Tibial nerve (tissue), 4 donors: ENCODE data around the gene GRIFIN. TPM values are rescaled to one million over a fixed set of nuclear protein-coding genes. Genes with fewer than 3 reads are reported as not detected.

Experiments
- DNase-seq, 2 donors: peaks; one replicate each; pipeline ENCODE4 v3.0.0-alpha.2; 2019; ENCODE audit warnings: low spot score in 2 of 2
- H3K27ac ChIP-seq, 4 donors: fragments of 200-600 bp; sonication (generic) in 3 of 4; one replicate each; pipeline ENCODE4 v1.5.1; 2017 to 2019; ENCODE audit warnings: mild to moderate bottlenecking in 1 of 4
- H3K27me3 ChIP-seq, 2 donors: fragments of 200-600 bp; sonication (generic) in 1 of 2; one replicate each; pipeline versions ENCODE4 v1.5.1 to v1.6.0; 2017 to 2019
- H3K36me3 ChIP-seq, 3 donors: fragments of 200-600 bp; sonication (generic); one replicate each; pipeline ENCODE4 v1.5.1; 2018 to 2019
- H3K4me1 ChIP-seq, 4 donors: fragments of 200-600 bp; sonication (generic) in 3 of 4; one replicate each; pipeline ENCODE4 v1.5.1; 2017 to 2019
- H3K4me3 ChIP-seq, 4 donors: fragments of 200-600 bp; sonication (generic) in 3 of 4; one replicate each; pipeline ENCODE4 v1.5.1; 2017 to 2019; ENCODE audit warnings: mild to moderate bottlenecking in 1 of 4, moderate library complexity in 1 of 4
- H3K9me3 ChIP-seq, 4 donors: fragments of 200-600 bp; sonication (generic) in 3 of 4; one replicate each; pipeline ENCODE4 v1.5.1; 2017 to 2019
- EP300 ChIP-seq, 2 donors: sonication (generic); formaldehyde crosslinking; IDR thresholded peaks; one replicate each; pipeline ENCODE4 v1.6.1; 2017; ENCODE audit warnings: antibody characterized with exemption in 2 of 2, mild to moderate bottlenecking in 1 of 2
- POLR2A ChIP-seq, 2 donors: fragments of 450-650 bp; IDR thresholded peaks; one replicate each; pipeline ENCODE4 v1.6.1; 2017; ENCODE audit warnings: antibody characterized with exemption in 2 of 2, mild to moderate bottlenecking in 2 of 2, moderate library complexity in 2 of 2
- WGBS, 2 donors: methylation state at CpG; one replicate each; pipeline ENCODE4 v1.1.5; 2018; 5-methylcytosine and 5-hydroxymethylcytosine counted together
- total RNA-seq, 4 donors: library from RNA; depleted of rRNA; stranded (reverse); fragments of >200 nt; gene quantifications; one replicate each; pipeline ENCODE4 v1.1.0, GENCODE V29; 2016
- TF ChIP-seq, protein P1 (sequence below), 5 experiments: fragments of 200-600 bp in 3 of 5; fragments of 450-650 bp in 2 of 5; sonication (generic) in 3 of 5; IDR thresholded peaks; one replicate each; pipeline ENCODE4 v1.5.1; 2016 to 2019; ENCODE audit warnings: antibody characterized with exemption in 5 of 5, mild to moderate bottlenecking in 3 of 5, moderate library complexity in 2 of 5

The GRIFIN gene
- total RNA-seq, 4 donors from 2014 or later, result not detected

- TF ChIP-seq POLR2A (IDR thresholded peaks at IDR 0.05), result no peak
- no peak for TF ChIP-seq EP300 (IDR thresholded peaks at IDR 0.05)
- TF ChIP-seq, protein P1, sequence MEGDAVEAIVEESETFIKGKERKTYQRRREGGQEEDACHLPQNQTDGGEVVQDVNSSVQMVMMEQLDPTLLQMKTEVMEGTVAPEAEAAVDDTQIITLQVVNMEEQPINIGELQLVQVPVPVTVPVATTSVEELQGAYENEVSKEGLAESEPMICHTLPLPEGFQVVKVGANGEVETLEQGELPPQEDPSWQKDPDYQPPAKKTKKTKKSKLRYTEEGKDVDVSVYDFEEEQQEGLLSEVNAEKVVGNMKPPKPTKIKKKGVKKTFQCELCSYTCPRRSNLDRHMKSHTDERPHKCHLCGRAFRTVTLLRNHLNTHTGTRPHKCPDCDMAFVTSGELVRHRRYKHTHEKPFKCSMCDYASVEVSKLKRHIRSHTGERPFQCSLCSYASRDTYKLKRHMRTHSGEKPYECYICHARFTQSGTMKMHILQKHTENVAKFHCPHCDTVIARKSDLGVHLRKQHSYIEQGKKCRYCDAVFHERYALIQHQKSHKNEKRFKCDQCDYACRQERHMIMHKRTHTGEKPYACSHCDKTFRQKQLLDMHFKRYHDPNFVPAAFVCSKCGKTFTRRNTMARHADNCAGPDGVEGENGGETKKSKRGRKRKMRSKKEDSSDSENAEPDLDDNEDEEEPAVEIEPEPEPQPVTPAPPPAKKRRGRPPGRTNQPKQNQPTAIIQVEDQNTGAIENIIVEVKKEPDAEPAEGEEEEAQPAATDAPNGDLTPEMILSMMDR (IDR thresholded peaks at IDR 0.05), result no peak
- Histone ChIP-seq H3K9me3 (no peaks in the 10 kb centered on the region), H3K27ac (peak overlapping the region in 2 of 4 donors; percentile 28 to 62), H3K4me1 (peaks cover 0 to 40% (median 4%) of the 10 kb centered on the region in 4 donors), H3K36me3 (peaks cover 0 to 68% (median 8%) of the 10 kb centered on the region in 3 donors), H3K27me3 (no peaks in the 10 kb centered on the region), H3K4me3 (no peak overlapping the region)
- 77 to 79% methylated on average over 3 to 7 of the region's 7 CpGs for WGBS, 2 donors
- DNase-seq, result no peak
Measured at GRCh38 chr7:2438186-2438585, 38.0 kb downstream of the GRIFIN start.

GRCh38 chr7:2437537-2438148 lies 38.6 kb downstream of the GRIFIN start:
- 67 to 69% methylated on average over 14 to 15 of the region's 16 CpGs for WGBS, 2 donors
- Histone ChIP-seq H3K4me3 (no peak overlapping the region), H3K4me1 (peaks cover 0 to 40% (median 4%) of the 10 kb centered on the region in 4 donors), H3K27ac (peak overlapping the region in 2 of 4 donors; percentile 28 to 62), H3K27me3 (no peaks in the 10 kb centered on the region), H3K9me3 (no peaks in the 10 kb centered on the region), H3K36me3 (peaks cover 0 to 70% (median 8%) of the 10 kb centered on the region in 3 donors)
- DNase-seq, result no peak
- TF ChIP-seq EP300 (IDR thresholded peaks at IDR 0.05) (no peak), POLR2A (IDR thresholded peaks at IDR 0.05) (no peak)
- TF ChIP-seq, protein P1 (IDR thresholded peaks at IDR 0.05), result no peak

DNA sequence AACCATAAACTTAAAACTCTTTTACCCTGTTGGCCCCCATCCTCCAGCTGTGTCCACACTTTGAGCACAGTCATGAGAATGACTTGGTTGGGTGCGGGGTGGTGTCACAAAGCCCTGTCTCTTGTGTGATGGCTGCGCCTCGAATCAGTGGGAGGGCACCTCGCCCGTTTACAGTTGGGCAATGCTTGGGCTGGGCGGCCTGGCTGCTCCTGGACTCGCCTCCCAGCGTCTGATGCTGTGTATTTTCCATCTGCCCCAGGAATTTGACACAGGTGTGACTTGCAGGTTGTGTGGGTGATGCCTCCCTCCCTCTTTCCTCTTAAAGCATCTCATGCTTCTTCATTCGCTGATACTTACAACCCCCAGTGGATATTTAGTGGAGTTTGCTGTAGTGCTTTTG lies 39.1 kb downstream of the GRIFIN start:
- peak overlapping the region in 1 of 4 donors; percentile 28 for H3K27ac ChIP-seq
- H3K4me3 ChIP-seq, result no peak overlapping the region
- H3K9me3 ChIP-seq, result no peaks in the 10 kb centered on the region
- TF ChIP-seq, protein P1 (IDR thresholded peaks at IDR 0.05), result no peak
- peaks cover 0 to 70% (median 8%) of the 10 kb centered on the region in 3 donors for H3K36me3 ChIP-seq
- H3K4me1 ChIP-seq, result peaks cover 0 to 40% (median 4%) of the 10 kb centered on the region in 4 donors
- H3K27me3 ChIP-seq, result no peaks in the 10 kb centered on the region
- WGBS, 2 donors, result 71 to 85% methylated on average over 9 of the region's 9 CpGs
- no peak for DNase-seq

DNA sequence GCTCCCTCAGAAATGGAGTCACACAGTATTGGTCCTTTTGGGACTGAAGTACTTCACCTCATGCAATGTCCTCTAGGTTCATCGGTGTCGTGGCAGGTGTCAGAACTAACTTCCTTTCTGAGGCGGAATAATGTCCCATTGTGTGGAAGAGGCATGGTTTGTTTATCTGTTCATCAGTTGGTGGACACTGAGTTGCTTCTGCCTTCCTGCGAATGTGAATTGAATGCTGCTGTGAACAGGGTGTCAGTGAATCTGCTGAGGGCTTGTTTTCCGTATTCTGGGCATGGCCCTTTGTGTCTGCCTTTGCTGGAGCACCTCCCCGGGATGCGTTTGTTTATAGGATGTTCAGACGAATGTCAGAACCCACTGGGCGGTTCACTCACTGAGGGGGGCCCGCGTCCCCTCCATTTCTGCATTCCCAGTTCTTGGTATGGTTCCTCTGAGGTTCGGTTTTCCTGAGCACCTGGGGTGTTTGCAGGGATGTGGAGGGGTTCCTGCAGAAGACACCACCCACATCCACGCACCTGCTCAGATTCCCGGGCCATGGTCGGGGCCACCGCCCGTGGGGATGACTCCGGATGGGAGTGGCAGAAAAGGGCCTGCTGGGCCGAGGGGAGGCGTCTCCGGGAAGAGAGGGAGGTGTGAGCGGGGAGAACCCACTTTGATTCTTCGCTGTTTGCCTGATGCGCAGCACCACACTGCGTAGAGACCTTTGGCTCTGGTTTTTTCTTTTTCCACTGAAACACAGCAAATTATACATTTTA lies 39.7 kb downstream of the GRIFIN start:
- H3K36me3 ChIP-seq, result peaks cover 0 to 68% (median 8%) of the 10 kb centered on the region in 3 donors
- H3K4me1 ChIP-seq, result peaks cover 0 to 40% (median 4%) of the 10 kb centered on the region in 4 donors
- TF ChIP-seq EP300 (IDR thresholded peaks at IDR 0.05), result no peak
- TF ChIP-seq, protein P1 (IDR thresholded peaks at IDR 0.05), result no peak
- no peak for TF ChIP-seq POLR2A (IDR thresholded peaks at IDR 0.05)
- H3K4me3 ChIP-seq, result no peak overlapping the region
- no peak for DNase-seq
- peak overlapping the region in 1 of 4 donors; percentile 28 for H3K27ac ChIP-seq
- 76 to 79% methylated on average over 25 of the region's 25 CpGs for WGBS, 2 donors
- H3K27me3 ChIP-seq, result no peaks in the 10 kb centered on the region
- peaks cover 0 to 1% (median 0%) of the 10 kb centered on the region in 4 donors for H3K9me3 ChIP-seq

- Histone ChIP-seq H3K27me3 (no peaks in the 10 kb centered on the region), H3K9me3 (peaks cover 0 to 14% (median 0%) of the 10 kb centered on the region in 4 donors), H3K36me3 (peaks cover 0 to 80% (median 8%) of the 10 kb centered on the region in 3 donors), H3K4me3 (no peak overlapping the region), H3K4me1 (peaks cover 0 to 30% (median 4%) of the 10 kb centered on the region in 4 donors), H3K27ac (no peak overlapping the region)
- 91 to 93% methylated on average over 5 of the region's 5 CpGs for WGBS, 2 donors
- no peak for DNase-seq
- TF ChIP-seq, protein P1 (IDR thresholded peaks at IDR 0.05), result no peak
- TF ChIP-seq EP300 (IDR thresholded peaks at IDR 0.05), result no peak
- TF ChIP-seq POLR2A (IDR thresholded peaks at IDR 0.05), result no peak
Measured at GRCh38 chr7:2435146-2435545, 41.1 kb downstream of the GRIFIN start.
